Stimulated activated CD8-positive, alpha-beta memory T cell treated with anti-CD3 and anti-CD28 coated beads, Interleukin-7, amount 100 ng/mL, for 48 hours (primary cell): ENCODE data around the gene ELOVL5.

Source experiments
- DNase-seq, 2 donors: peaks; one replicate each; pipeline ENCODE4 v3.0.0-alpha.2; 2020; ENCODE audit warnings: low read depth in 1 of 2; ENCODE audit errors: extremely low read depth in 1 of 2

The ELOVL5 gene

DNA sequence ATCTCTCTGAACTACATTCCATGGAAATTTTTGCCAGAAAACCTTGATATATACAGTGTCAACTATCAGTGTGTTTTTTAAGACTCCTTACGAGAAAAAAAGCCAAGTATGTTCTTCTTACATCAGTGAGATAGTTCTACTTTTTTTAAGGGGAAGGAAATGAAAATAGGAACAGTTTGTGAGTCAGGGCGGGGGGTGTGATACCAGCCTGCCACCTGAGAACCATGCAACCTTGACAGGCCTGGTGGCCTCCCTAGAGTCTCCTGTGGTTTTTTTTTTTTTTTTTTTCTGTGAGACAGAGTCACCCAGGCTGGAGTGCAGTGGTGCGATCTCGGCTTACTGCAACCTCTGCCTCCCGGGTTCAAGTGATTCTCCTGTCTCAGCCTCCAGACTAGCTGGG, 103.8 kb downstream of the ELOVL5 start:
- DNase-seq: no peak

DNA sequence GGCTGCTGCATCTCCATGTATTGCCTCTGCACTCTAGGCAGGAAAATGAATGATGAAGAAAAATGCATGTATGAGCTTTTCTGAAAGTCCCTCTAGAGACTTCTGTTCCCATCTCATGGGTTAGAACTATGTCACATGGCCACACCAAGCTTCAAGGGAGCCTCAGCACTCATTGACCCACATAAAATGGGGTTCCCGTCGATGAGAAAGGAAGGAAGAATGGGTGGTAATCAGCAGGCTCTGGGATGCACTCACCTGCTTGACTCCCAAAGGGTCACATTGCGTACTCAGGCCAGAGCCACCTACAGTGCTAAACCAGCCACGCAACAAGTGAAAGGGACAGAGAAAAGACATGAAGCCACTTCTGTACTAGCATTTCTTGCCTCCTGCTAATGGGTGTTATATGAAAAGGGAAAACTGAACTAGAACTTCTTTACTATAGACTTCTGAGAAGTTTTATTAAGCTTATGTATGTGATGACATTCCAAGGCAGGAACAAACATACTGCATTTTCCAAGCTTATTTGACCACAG, 104.3 kb downstream of the ELOVL5 start:
- no peak for DNase-seq

DNA sequence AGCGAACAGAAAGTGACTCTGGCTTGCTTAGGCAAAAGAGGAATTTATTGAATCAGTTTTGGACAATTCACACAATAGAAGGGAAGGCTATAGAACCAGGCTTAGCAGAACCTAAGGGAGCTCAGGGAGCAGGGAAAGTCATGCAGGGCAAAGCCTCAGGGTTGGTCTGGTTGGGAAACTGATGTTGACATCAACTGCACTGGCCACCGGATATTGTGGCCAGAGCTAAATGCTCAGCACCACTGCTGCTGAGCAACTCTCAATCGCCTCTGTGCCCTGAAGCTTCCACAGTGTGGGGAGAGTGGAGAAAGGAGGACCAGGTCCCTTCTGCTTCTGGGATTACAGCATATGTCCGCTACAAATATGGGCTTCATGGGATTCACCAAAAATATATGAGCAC, 106.8 kb downstream of the ELOVL5 start:
- DNase-seq: no peak

DNA sequence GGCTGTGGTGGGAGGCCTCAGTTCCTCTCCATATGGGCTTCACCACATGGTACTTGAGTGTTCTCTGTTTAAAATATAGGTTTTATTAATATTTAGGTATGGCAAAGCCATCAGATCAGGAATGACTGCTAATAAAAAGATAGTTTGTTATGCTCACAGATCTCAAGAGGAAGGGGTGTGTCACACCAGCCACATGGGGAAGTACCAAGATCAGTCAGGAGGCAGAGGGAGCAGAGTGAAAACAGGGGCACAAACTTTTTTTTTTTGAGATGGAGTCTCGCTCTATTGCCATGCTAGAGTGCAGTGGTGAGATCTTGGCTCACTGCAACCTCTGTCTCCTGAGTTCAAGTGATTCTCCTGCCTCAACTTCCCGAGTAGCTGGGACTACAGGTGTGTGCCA, 108.0 kb downstream of the ELOVL5 start:
- DNase-seq: no peak

DNA sequence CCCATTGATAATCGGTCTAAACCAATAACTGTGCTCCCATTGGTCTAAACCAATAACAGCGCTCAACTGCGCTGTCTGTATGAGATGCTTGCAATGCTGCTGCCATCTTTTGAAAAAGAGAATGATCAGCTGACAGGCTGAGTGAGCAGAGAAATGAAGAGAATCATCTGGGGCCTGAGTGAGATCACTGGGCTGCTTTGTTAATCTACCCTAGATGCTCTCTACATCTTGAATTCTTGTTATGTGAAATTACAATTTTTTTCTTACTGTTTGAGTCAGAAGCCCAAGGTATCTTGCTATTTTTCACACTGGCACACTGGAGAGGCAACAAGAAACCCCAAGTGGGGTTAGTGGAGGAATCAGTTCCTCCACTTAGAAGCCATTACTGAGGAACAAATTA, 108.6 kb downstream of the ELOVL5 start:
- no peak for DNase-seq

DNA sequence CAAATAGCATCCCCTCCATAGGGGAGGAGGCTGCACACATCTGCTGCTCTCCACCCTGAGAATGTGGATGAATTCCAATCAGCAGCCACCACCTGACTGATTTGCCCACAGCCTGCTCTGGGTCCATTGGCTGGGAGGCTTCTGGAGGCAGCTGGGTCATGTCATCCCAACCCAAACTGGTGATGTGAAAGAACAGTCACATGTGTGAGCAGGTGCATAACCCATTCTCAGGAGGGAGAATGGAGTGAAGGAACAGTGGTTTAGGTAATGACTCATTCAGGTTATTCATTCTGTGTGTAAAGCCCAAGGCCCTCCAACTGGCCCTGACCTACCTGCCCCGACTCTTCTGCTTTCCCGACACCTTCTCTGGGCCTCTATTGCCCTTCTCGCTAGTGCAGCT, 109.2 kb downstream of the ELOVL5 start:
- no peak for DNase-seq

DNA sequence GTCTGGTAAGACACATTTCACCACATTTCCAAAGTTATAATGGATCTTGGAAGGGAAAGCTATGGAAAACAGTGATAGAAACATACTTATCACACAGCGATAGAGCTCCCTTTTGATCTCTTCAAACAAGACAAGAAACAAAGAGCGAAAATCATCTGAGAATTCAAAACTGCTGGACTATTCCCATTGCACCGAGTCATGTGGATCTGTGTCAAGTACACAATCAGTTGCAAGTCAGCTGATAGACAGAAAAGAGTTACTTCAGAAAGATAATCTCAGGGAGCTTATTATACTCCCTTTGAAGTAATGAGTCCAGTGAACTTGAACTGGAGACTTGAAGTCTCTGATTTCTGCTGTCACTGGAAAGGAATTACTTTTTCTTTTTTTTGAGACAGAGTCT, 110.4 kb downstream of the ELOVL5 start:
- DNase-seq: no peak

DNA sequence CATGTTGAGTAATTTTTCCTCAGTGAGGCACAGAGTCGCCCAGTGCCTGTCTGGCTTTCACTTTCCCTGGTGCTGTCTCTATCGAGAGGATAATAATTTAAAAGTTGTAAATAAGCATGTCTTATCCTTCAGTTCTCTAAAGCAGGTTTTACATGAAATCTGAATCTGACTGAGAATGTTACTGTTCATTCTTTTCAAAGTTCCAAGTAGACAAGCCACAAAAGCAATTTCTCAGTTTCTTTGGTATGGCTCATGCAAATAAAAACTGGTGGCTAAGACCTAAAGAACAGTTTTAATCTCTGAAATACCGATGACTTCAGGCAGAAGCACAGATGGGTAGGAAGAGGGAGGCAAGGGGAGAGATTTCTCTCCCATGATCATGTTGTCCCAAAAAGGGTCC, 112.5 kb downstream of the ELOVL5 start:
- DNase-seq: no peak

DNA sequence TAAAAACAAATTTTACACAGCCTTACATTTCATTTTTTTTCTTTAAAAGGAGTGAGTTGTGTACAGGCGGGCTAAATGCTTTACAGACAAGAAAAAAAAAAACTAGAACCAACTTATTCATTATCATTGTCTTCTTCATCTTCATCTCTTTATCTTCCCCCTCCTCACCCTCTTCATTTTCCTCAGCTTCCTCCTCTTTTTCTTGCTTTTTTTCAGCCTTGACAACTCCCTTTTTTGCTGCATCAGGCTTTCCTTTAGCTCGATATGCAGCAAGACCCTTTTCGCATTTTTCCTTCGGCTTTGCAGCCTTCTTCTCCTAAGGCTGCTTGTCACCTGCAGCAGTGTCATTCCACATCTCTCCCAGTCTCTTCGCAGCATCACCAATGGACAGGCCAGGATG, 113.2 kb downstream of the ELOVL5 start:
- no peak for DNase-seq

DNA sequence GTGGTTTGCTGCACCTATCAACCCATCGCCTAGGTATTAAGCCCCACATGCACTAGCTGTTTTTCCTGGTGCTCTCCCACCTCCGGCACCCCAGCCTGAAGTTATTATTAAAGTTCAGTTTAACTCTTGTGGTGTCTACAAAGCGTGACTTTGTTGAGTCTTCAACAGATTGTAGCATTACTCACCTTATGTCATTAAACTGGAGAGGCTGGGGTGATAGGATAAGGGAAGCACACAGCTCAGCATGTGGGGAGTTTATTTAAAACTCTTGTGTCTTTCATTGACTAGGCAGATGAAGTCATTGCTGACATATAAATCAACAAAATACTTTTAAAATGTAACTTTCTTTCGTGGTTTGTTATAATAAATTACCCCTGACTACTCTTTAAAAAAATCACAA, 115.4 kb downstream of the ELOVL5 start:
- no peak for DNase-seq

DNA sequence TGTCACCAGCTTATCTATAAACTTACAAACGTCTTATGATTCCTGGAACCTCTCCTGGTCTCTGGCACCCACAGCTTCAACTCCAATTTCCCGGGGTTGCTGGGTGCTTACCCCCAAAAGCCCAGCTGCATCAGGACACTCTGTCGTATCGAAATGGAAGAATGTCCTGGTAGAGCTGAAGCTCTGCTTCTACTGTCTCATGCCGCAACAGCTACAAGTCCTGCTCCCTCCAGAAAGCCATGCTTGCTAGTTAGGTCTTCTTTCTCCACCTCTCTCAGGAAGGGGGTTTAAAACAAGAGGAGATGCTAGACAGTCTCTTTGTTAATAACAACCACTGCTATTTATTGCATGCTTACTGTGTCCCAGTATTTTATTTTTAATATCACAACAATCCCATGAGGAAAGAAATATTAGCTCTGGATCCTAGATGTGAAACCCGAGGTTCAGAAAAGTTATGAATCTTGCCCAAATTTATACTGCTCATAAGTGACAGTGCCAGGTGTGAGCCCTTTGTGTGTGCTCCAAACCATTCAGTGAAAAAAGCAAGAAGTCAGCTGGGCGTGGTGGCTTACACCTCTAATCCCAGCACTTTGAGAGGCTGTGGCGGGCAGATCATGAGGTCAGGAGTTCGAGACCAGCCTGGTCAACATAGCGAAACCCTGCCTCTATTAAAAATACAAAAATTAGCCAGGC, 117.8 kb downstream of the ELOVL5 start:
- no peak for DNase-seq

DNA sequence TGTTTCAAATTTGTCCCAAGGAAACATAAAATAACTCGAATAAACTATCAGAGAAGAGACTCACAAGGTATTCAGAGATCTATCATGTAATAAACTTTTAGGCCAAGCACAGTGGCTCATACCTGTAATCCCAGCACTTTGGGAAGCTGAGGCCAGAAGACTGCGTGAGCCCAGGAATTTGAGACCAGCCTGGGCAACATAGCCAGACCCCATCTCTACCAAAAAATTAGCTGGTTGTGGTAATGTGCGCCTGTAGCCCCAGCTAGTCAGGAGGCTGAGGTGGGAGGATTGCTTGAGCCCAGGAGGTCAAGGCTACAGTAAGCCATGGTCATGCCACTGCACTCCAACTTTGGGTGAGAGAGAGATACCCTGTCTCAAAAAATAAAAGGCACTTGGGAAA, 120.9 kb downstream of the ELOVL5 start:
- no peak for DNase-seq

DNA sequence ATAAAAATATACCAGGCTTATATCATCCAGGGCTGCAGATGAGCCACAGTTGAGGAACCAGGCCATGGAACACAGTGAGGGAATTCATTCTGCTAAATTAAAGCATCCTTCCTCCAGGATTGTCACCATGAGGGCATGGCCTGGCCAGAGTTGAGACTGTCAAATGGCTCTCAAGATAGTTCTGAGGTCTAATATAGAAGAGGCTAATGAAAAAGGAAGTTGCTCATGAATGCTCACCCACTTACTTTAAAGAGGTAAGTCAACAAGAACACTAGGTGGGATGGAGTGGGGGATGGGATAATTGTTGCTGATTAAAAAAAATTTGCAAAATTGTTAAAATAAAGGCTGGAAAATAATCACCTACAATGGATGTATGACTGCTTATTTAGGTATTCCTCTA, 128.1 kb downstream of the ELOVL5 start:
- DNase-seq: no peak
